NCI-H82 (cell line): ENCODE data around the gene SLC5A6.

ENCODE experiments used
- DNase-seq: peaks from one replicate; lab custom pipeline; 2025; lab: John Stamatoyannopoulos, UW

Gene SLC5A6

GRCh38 chr2:27211943-27212625, at the start of gene SLC5A6, which contains the start of gene ATRAID:
Gene SLC5A6, minus strand, starts transcription at chr2:27212268. Its CDS starts 4,618 bp downstream, at chr2:27207650.
Gene ATRAID, plus strand, starts transcription at chr2:27212041. Its CDS starts 328 bp downstream, at chr2:27212369.
- DNase-seq = peak; percentile 94

- no peak for DNase-seq
Observed at GRCh38 chr2:27261241-27261925, 49.3 kb upstream of the SLC5A6 start.

GRCh38 chr2:27258051-27258450, 46.0 kb upstream of the SLC5A6 start:
- no peak for DNase-seq

- no peak for DNase-seq
Observed at GRCh38 chr2:27256855-27257454, 44.9 kb upstream of the SLC5A6 start.

GRCh38 chr2:27255660-27256059, 43.6 kb upstream of the SLC5A6 start:
- no peak for DNase-seq

GRCh38 chr2:27255187-27255586, 43.1 kb upstream of the SLC5A6 start:
- no peak for DNase-seq

GRCh38 chr2:27251766-27252165, 39.7 kb upstream of the SLC5A6 start:
- DNase-seq = no peak

GRCh38 chr2:27250652-27251379, 38.7 kb upstream of the SLC5A6 start:
- no peak for DNase-seq

- peak; percentile 86 for DNase-seq
Observed at GRCh38 chr2:27249891-27250651, 38.0 kb upstream of the SLC5A6 start.

- no peak for DNase-seq
Observed at GRCh38 chr2:27249159-27249890, 37.3 kb upstream of the SLC5A6 start.

GRCh38 chr2:27247893-27248292, 35.8 kb upstream of the SLC5A6 start:
- DNase-seq = no peak

GRCh38 chr2:27245626-27246025, 33.6 kb upstream of the SLC5A6 start:
- DNase-seq = no peak

- DNase-seq = no peak
Observed at GRCh38 chr2:27245116-27245515, 33.0 kb upstream of the SLC5A6 start.

- no peak for DNase-seq
Observed at GRCh38 chr2:27243391-27244130, 31.5 kb upstream of the SLC5A6 start.

- DNase-seq = no peak
Observed at GRCh38 chr2:27242614-27242951, 30.5 kb upstream of the SLC5A6 start.

- no peak for DNase-seq
Observed at GRCh38 chr2:27241761-27242613, 29.9 kb upstream of the SLC5A6 start.

- no peak for DNase-seq
Observed at GRCh38 chr2:27240406-27240805, 28.3 kb upstream of the SLC5A6 start.

- DNase-seq = no peak
Observed at GRCh38 chr2:27238976-27239375, 26.9 kb upstream of the SLC5A6 start.

GRCh38 chr2:27237341-27237945, 25.4 kb upstream of the SLC5A6 start:
- DNase-seq = no peak
